Right forelimb (tissue), 1 donor: ENCODE measurements around the gene ZDHHC11.
"Not testable (repeated sequence)": the region's sequence is repeated elsewhere in the genome, so short reads cannot be mapped to it uniquely, and the experiment has no call there.

ENCODE experiments used
- DNase-seq: peaks from one replicate; pipeline ENCODE4 v3.0.0-alpha.2; 2018

Gene ZDHHC11

GRCh38 chr5:843371-843770 is 7.4 kb downstream of the ZDHHC11 start:
- not testable (repeated sequence) for DNase-seq

- DNase-seq = not testable (repeated sequence)
Observed at GRCh38 chr5:842402-843221, 8.2 kb downstream of the ZDHHC11 start.

GRCh38 chr5:841531-842401 is 9.0 kb downstream of the ZDHHC11 start:
- DNase-seq = not testable (repeated sequence)

GRCh38 chr5:840974-841435 is 9.8 kb downstream of the ZDHHC11 start:
- not testable (repeated sequence) for DNase-seq

GRCh38 chr5:840118-840973 is 10.4 kb downstream of the ZDHHC11 start:
- not testable (repeated sequence) for DNase-seq

GRCh38 chr5:838431-838851 is 12.3 kb downstream of the ZDHHC11 start:
- peak; percentile 16 for DNase-seq

GRCh38 chr5:837621-838121 is 13.1 kb downstream of the ZDHHC11 start:
- peak; percentile 38 for DNase-seq

- peak; percentile 16 for DNase-seq
Observed at GRCh38 chr5:835933-836612, 14.7 kb downstream of the ZDHHC11 start.

GRCh38 chr5:834013-834412 is 16.8 kb downstream of the ZDHHC11 start:
- not testable (repeated sequence) for DNase-seq

GRCh38 chr5:828194-828593 is 22.6 kb downstream of the ZDHHC11 start:
- not testable (repeated sequence) for DNase-seq

- DNase-seq = not testable (repeated sequence)
Observed at GRCh38 chr5:825544-825943, 25.2 kb downstream of the ZDHHC11 start.

GRCh38 chr5:821504-821903 is 29.3 kb downstream of the ZDHHC11 start:
- no peak for DNase-seq

- no peak for DNase-seq
Observed at GRCh38 chr5:820245-820644, 30.5 kb downstream of the ZDHHC11 start.

GRCh38 chr5:819078-819477 is 31.7 kb downstream of the ZDHHC11 start:
- no peak for DNase-seq

- no peak for DNase-seq
Observed at GRCh38 chr5:816176-816575, 34.6 kb downstream of the ZDHHC11 start.

GRCh38 chr5:815449-815848 is 35.3 kb downstream of the ZDHHC11 start:
- DNase-seq = no peak

GRCh38 chr5:813575-813974 is 37.2 kb downstream of the ZDHHC11 start:
- DNase-seq = not testable (repeated sequence)

- not testable (repeated sequence) for DNase-seq
Observed at GRCh38 chr5:811384-811783, 39.4 kb downstream of the ZDHHC11 start.

GRCh38 chr5:807719-808514 is 42.9 kb downstream of the ZDHHC11 start:
- not testable (repeated sequence) for DNase-seq

- no peak for DNase-seq
Observed at GRCh38 chr5:801472-801871, 49.3 kb downstream of the ZDHHC11 start.

- not testable (repeated sequence) for DNase-seq
Observed at GRCh38 chr5:801055-801454, 49.7 kb downstream of the ZDHHC11 start.
